ENCODE measurements around the gene TRIM38.

- no peak for TF ChIP-seq ZNF274 (IDR thresholded peaks at IDR 0.05; ENCODE audit: low read depth, low read length)
- TF ChIP-seq YY1 (IDR thresholded peaks at IDR 0.05; ENCODE audit: insufficient read depth, insufficient read length), result no peak
Measured at GRCh38 chr6:26022737-26023136, 60.1 kb downstream of the TRIM38 start.
